Breast epithelium (tissue), 4 donors: ENCODE data around the gene RAVER2. TPM values are rescaled to one million over a fixed set of nuclear protein-coding genes. Genes with fewer than 3 reads are reported as not detected.

Experiments
- DNase-seq, 2 donors: peaks; one replicate each; pipeline ENCODE4 v3.0.0-alpha.2; 2019; ENCODE audit warnings: low spot score in 2 of 2
- H3K27ac ChIP-seq, 2 donors: fragments of 200-600 bp; sonication (generic) in 1 of 2; one replicate each; pipeline ENCODE4 v1.5.1; 2016 to 2019; ENCODE audit warnings: mild to moderate bottlenecking in 1 of 2
- H3K27me3 ChIP-seq, 2 donors: fragments of 200-600 bp; sonication (generic) in 1 of 2; one replicate each; pipeline versions ENCODE4 v1.5.1 to v1.6.0; 2017 to 2019; ENCODE audit warnings: control low read depth in 1 of 2, mild to moderate bottlenecking in 1 of 2
- H3K36me3 ChIP-seq: fragments of 200-600 bp; one replicate; pipeline ENCODE4 v1.5.1; 2019
- H3K4me1 ChIP-seq, 2 donors: fragments of 200-600 bp; sonication (generic); one replicate each; pipeline ENCODE4 v1.5.1; 2016 to 2019; ENCODE audit warnings: control low read depth in 1 of 2
- H3K4me3 ChIP-seq, 3 donors: fragments of 200-600 bp; sonication (generic); 1 replicate in 2 of 3; 2 replicates in 1 of 3; pipeline ENCODE4 v1.5.1; 2016 to 2019; ENCODE audit warnings: mild to moderate bottlenecking in 3 of 3, moderate library complexity in 2 of 3
- H3K9me3 ChIP-seq, 2 donors: fragments of 200-600 bp; sonication (generic) in 1 of 2; one replicate each; pipeline ENCODE4 v1.5.1; 2016 to 2019; ENCODE audit warnings: control low read depth in 1 of 2
- POLR2A ChIP-seq: fragments of 450-650 bp; IDR thresholded peaks from one replicate; pipeline ENCODE4 v1.6.1; 2016; ENCODE audit warnings: antibody characterized with exemption, mild to moderate bottlenecking, moderate library complexity
- POLR2AphosphoS5 ChIP-seq, 3 donors: sonication (generic); formaldehyde crosslinking; IDR thresholded peaks; one replicate each; pipeline ENCODE4 v1.6.1; 2017; ENCODE audit warnings: antibody characterized with exemption in 3 of 3
- intact Hi-C: fragments of 100-400 bp; cut with DNase I; formaldehyde crosslinking; loops from one replicate; pipeline ENCODE4 v1.15.1; 2023; ENCODE audit warnings: low total_unique reads
- total RNA-seq, 3 donors: library from RNA; depleted of rRNA; stranded (reverse); fragments of >200 nt; gene quantifications; one replicate each; pipeline ENCODE4 v1.1.0, GENCODE V29; 2016
- TF ChIP-seq, protein P1 (sequence below), 3 donors: fragments of 450-650 bp; IDR thresholded peaks; one replicate each; pipeline ENCODE4 v1.5.1; 2016 to 2017; ENCODE audit warnings: antibody characterized with exemption in 3 of 3, mild to moderate bottlenecking in 3 of 3, moderate library complexity in 3 of 3

The RAVER2 gene
- total RNA-seq, 3 donors from 2014 or later: 6.6 to 21.1 (median 17.0) TPM

DNA sequence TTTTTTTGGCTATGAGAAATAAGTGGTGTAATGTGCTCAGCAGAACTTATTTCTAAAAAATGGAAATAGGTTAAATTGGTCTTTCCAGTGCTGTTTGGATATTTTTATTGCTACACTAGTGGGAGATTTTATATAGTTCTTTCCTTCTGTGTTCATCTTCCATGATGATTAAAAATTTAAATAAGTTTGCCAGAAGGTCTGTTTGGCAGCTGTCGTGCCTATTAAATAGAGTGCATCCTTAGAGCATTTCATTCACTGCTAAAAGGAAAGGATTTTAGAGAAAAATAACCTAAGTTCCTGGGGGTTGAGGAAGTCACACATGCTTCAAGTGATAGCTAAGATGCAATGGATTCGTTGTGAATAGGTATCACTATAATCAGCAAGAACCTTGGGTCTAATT lies 29.7 kb upstream of the RAVER2 start:
- H3K4me1 ChIP-seq: no peaks in the 10 kb centered on the region
- no peak overlapping the region for H3K4me3 ChIP-seq
- DNase-seq: no peak
- no peaks in the 10 kb centered on the region for H3K9me3 ChIP-seq
- no peaks in the 10 kb centered on the region for H3K36me3 ChIP-seq
- TF ChIP-seq POLR2A (no peak), POLR2AphosphoS5 (IDR thresholded peaks at IDR 0.05) (no peak)
- TF ChIP-seq, protein P1, sequence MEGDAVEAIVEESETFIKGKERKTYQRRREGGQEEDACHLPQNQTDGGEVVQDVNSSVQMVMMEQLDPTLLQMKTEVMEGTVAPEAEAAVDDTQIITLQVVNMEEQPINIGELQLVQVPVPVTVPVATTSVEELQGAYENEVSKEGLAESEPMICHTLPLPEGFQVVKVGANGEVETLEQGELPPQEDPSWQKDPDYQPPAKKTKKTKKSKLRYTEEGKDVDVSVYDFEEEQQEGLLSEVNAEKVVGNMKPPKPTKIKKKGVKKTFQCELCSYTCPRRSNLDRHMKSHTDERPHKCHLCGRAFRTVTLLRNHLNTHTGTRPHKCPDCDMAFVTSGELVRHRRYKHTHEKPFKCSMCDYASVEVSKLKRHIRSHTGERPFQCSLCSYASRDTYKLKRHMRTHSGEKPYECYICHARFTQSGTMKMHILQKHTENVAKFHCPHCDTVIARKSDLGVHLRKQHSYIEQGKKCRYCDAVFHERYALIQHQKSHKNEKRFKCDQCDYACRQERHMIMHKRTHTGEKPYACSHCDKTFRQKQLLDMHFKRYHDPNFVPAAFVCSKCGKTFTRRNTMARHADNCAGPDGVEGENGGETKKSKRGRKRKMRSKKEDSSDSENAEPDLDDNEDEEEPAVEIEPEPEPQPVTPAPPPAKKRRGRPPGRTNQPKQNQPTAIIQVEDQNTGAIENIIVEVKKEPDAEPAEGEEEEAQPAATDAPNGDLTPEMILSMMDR (IDR thresholded peaks at IDR 0.05): no peak
- H3K27me3 ChIP-seq: no peaks in the 10 kb centered on the region
- H3K27ac ChIP-seq: no peak overlapping the region
- intact Hi-C loops: no loop called here

DNA sequence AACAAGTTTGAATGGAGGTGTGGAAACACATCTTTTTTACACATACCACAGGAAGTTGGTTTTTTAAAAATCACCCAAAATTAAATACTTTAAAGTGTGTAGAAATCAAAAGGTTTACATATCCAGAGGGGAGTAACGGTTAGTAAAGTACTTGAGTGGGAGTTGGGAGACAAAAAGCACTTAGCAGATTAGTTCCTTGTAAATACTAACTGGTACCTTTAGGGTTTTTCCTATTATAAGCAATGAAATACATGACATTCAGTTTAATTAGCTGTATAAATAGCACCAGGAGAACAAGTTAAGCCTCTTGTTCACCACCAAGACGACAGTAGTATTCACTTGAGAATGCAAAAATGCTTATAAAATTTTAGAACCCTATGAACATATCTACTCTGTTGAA lies 23.7 kb upstream of the RAVER2 start:
- TF ChIP-seq POLR2A (no peak), POLR2AphosphoS5 (IDR thresholded peaks at IDR 0.05) (no peak)
- TF ChIP-seq, protein P1 (IDR thresholded peaks at IDR 0.05): no peak
- no peaks in the 10 kb centered on the region for H3K36me3 ChIP-seq
- H3K27me3 ChIP-seq: no peaks in the 10 kb centered on the region
- DNase-seq: no peak
- no peak overlapping the region for H3K4me3 ChIP-seq
- no peaks in the 10 kb centered on the region for H3K9me3 ChIP-seq
- H3K27ac ChIP-seq: no peak overlapping the region
- intact Hi-C loops: no loop called here
- no peaks in the 10 kb centered on the region for H3K4me1 ChIP-seq

DNA sequence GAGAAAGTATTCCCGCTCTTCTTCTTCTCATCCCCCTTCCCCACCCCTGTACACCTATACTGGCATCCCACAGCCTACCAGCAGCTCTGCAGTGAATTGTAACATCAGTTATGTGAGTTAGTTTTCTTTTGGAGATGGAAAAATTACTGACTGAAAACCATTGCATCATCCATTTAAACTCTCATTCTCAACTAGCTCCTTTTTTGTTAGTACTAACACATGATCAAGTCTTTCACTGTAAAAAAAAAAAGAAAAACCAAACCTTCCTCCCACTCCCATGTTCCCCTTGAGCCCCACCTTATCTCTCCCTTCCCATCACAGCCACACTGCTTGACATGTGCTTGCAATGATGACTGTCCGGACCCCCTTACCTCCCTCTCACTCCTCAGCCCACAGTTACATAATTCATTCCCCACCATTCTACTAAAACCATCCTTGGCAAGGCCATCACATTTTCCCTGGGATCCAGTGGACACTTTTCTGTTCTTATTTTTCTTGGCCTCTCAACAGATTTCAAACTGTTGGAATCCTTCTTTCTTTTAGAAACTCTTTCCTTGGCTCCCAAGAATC lies 23.2 kb upstream of the RAVER2 start:
- DNase-seq: no peak
- no peaks in the 10 kb centered on the region for H3K9me3 ChIP-seq
- intact Hi-C loops: no loop called here
- TF ChIP-seq POLR2AphosphoS5 (IDR thresholded peaks at IDR 0.05) (no peak), POLR2A (no peak)
- TF ChIP-seq, protein P1 (IDR thresholded peaks at IDR 0.05): no peak
- no peak overlapping the region for H3K4me3 ChIP-seq
- no peaks in the 10 kb centered on the region for H3K4me1 ChIP-seq
- no peak overlapping the region for H3K27ac ChIP-seq
- no peaks in the 10 kb centered on the region for H3K36me3 ChIP-seq
- no peaks in the 10 kb centered on the region for H3K27me3 ChIP-seq

DNA sequence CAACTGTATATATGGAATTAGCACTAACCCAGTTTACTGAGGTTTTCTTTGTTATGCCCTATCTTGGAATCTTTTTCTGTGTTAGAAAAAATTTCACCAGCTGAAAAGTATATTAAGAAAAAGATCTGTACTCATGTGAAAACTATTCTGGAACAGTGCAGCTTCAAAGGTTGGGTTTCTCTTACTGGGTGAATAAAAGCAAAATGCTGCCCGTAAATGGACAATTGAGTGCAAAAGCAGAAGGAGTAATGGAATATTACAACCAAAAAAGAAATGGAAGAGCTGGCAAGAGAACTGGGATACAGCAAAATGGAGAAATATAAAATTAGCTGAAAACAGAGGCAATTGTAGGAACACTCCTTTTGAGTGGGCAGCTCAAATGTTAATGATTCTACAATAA lies 17.0 kb upstream of the RAVER2 start:
- no peak for DNase-seq
- intact Hi-C loops: no loop called here
- Histone ChIP-seq H3K27me3 (no peaks in the 10 kb centered on the region), H3K27ac (no peak overlapping the region), H3K9me3 (no peaks in the 10 kb centered on the region), H3K36me3 (no peaks in the 10 kb centered on the region), H3K4me1 (no peaks in the 10 kb centered on the region), H3K4me3 (no peak overlapping the region)
- TF ChIP-seq POLR2AphosphoS5 (IDR thresholded peaks at IDR 0.05): no peak

DNA sequence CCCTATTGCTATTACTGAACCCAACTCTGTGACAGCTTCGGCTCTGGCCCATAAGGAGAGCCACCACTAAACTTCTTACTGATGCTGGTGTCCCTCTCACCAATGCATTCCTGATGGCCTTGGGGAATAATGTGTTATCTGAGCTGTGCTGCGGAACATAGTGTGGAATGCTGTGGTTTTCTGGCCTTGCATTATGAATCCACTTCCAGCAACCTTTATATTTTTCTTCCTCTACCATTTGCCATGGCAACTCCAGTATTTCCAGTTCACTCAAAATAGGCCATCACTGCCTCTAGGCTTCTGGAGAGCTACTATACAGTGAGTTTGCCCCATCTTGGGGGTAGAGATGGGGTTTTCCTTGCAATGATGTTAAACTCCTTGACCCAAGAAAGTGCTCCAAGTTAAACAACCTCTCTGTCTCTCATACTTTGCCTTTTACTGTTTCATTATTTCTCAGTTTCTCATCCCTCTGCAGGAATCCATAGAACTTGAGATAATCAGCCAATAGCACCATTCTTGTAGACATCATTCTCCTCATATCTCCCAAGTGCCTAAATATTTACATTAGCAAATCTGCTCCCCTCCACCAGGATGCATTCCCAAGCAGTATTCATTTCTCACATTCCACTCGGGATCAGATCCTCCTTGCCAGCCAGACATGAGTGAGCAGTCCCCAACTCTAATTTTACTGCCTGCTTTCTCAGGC lies 11.1 kb upstream of the RAVER2 start:
- intact Hi-C loops: no loop called here
- TF ChIP-seq, protein P1 (IDR thresholded peaks at IDR 0.05): no peak
- TF ChIP-seq POLR2AphosphoS5 (IDR thresholded peaks at IDR 0.05): no peak
- no peak for TF ChIP-seq POLR2A
- H3K36me3 ChIP-seq: peaks cover 3% of the 10 kb centered on the region
- no peak for DNase-seq
- no peak overlapping the region for H3K27ac ChIP-seq
- H3K4me3 ChIP-seq: no peak overlapping the region
- no peaks in the 10 kb centered on the region for H3K27me3 ChIP-seq
- H3K9me3 ChIP-seq: no peaks in the 10 kb centered on the region
- H3K4me1 ChIP-seq: no peaks in the 10 kb centered on the region
